Activated CD4-positive, alpha-beta T cell treated with anti-CD3 and anti-CD28 coated beads, Interleukin-2, Interleukin-4, amounts not matched to agents 100 ng/mL and 50 ng/mL, durations not matched to agents 16 hours and 8 hours (primary cell): ENCODE measurements around the gene EPB41.
"Not testable (repeated sequence)": the region's sequence is repeated elsewhere in the genome, so short reads cannot be mapped to it uniquely, and the experiment has no call there.

Source experiments
- DNase-seq: peaks from one replicate; pipeline ENCODE4 v3.0.0-alpha.2; 2020; ENCODE audit warnings: low spot score

EPB41 gene

GRCh38 chr1:28927648-28928313, 13.4 kb downstream of the EPB41 start:
- no peak for DNase-seq

- DNase-seq: no peak
These were observed 14.1 kb downstream of the EPB41 start for GRCh38 chr1:28928314-28928941.

GRCh38 chr1:28933277-28933676, 18.9 kb downstream of the EPB41 start:
- DNase-seq: no peak

- no peak for DNase-seq
These were observed 19.5 kb downstream of the EPB41 start for GRCh38 chr1:28933918-28934317.

GRCh38 chr1:28934676-28935075, 20.3 kb downstream of the EPB41 start:
- no peak for DNase-seq

- DNase-seq: no peak
These were observed 20.9 kb downstream of the EPB41 start for GRCh38 chr1:28935293-28935692.

GRCh38 chr1:28936094-28936493, 21.7 kb downstream of the EPB41 start:
- DNase-seq: no peak

GRCh38 chr1:28936528-28936927, 22.2 kb downstream of the EPB41 start:
- no peak for DNase-seq

- not testable (repeated sequence) for DNase-seq
These were observed 29.2 kb downstream of the EPB41 start for GRCh38 chr1:28943581-28943980.

GRCh38 chr1:28950006-28950405, 35.6 kb downstream of the EPB41 start:
- DNase-seq: no peak

GRCh38 chr1:28950449-28950848, 36.1 kb downstream of the EPB41 start:
- DNase-seq: no peak

GRCh38 chr1:28954126-28954726, 39.9 kb downstream of the EPB41 start:
- no peak for DNase-seq

GRCh38 chr1:28956038-28956464, 41.7 kb downstream of the EPB41 start:
- no peak for DNase-seq

- peak; percentile 88 for DNase-seq
These were observed 47.9 kb downstream of the EPB41 start for GRCh38 chr1:28962114-28962831.

GRCh38 chr1:28965271-28965870, 51.0 kb downstream of the EPB41 start:
- DNase-seq: no peak

- no peak for DNase-seq
These were observed 52.2 kb downstream of the EPB41 start for GRCh38 chr1:28966617-28967016.

- DNase-seq: peak; percentile 38
These were observed 57.8 kb downstream of the EPB41 start for GRCh38 chr1:28971980-28972771.

GRCh38 chr1:28973596-28974421, 59.4 kb downstream of the EPB41 start:
- peak; percentile 7 for DNase-seq

GRCh38 chr1:28974432-28974831, 60.1 kb downstream of the EPB41 start:
- DNase-seq: no peak

GRCh38 chr1:28976248-28976647, 61.9 kb downstream of the EPB41 start:
- DNase-seq: no peak

- no peak for DNase-seq
These were observed 66.8 kb downstream of the EPB41 start for GRCh38 chr1:28981210-28981609.
